SK-N-SH (cell line): ENCODE data around the gene FBP1. TPM values are rescaled to one million over a fixed set of nuclear protein-coding genes. Genes with fewer than 3 reads are reported as not detected.

Experiments
- CTCF ChIA-PET: fragments of 300-600, 350-600 bp; formaldehyde crosslinking; extraction: SDS; loops from one replicate; lab custom pipeline; 2021; lab: Yijun Ruan, JAX
- POLR2A ChIA-PET: fragments of 350-600 bp; sonication (Branson Sonifier 250); formaldehyde crosslinking; extraction: SDS; loops from one replicate; lab custom pipeline; 2020; ENCODE audit warnings: antibody characterized with exemption, inconsistent platforms; lab: Yijun Ruan, JAX
- DNase-seq: peaks from one replicate; pipeline ENCODE4 v3.0.0; 2012
- H2AFZ ChIP-seq: fragments of 200-600 bp; sonication (generic); 2 replicates; pipeline ENCODE4 v1.8.1; 2016; ENCODE audit warnings: antibody characterized with exemption, mild to moderate bottlenecking, low read depth
- H3F3A ChIP-seq: fragments of 200-600 bp; sonication (generic); replicated peaks from 2 replicates; pipeline ENCODE3; 2016; ENCODE audit warnings: antibody characterized with exemption, mild to moderate bottlenecking; ENCODE audit not compliant: insufficient read depth
- H3K27ac ChIP-seq, 2 experiments: fragments of 200-500 bp in 1 of 2; fragments of 200-600 bp in 1 of 2; sonication (Bioruptor generic) in 1 of 2; sonication (generic), shearing (Covaris generic) in 1 of 2; 2 replicates each; pipeline versions ENCODE4 v1.5.1 to v1.6.1; 2014 to 2016; ENCODE audit warnings: low read depth in 2 of 2, inconsistent platforms in 1 of 2, low read length in 1 of 2, mild to moderate bottlenecking in 1 of 2, mixed read lengths in 1 of 2
- H3K27me3 ChIP-seq: fragments of 200-600 bp; sonication (generic), shearing (Covaris generic); 2 replicates; pipeline ENCODE4 v1.6.1; 2016; ENCODE audit warnings: mixed run types; ENCODE audit not compliant: insufficient read depth
- H3K36me3 ChIP-seq, 2 experiments: fragments of 200-500 bp in 1 of 2; fragments of 200-600 bp in 1 of 2; sonication (Bioruptor generic) in 1 of 2; sonication (generic) in 1 of 2; replicated peaks in 1 of 2; 2 replicates each; pipeline versions ENCODE3 to v1.5.1; 2014 to 2016; ENCODE audit warnings: low read length in 1 of 2, mild to moderate bottlenecking in 1 of 2; ENCODE audit not compliant: insufficient read depth in 2 of 2, control insufficient read depth in 1 of 2
- H3K4me1 ChIP-seq, 2 experiments: fragments of 200-500 bp in 1 of 2; fragments of 200-600 bp in 1 of 2; sonication (Bioruptor generic) in 1 of 2; sonication (generic), shearing (Covaris generic) in 1 of 2; 2 replicates each; pipeline versions ENCODE4 v1.5.1 to v1.6.1; 2014 to 2016; ENCODE audit warnings: low read depth in 1 of 2, low read length in 1 of 2, mixed run types in 1 of 2; ENCODE audit not compliant: insufficient read depth in 2 of 2, control insufficient read depth in 1 of 2
- H3K4me2 ChIP-seq: fragments of 200-600 bp; sonication (generic), shearing (Covaris generic); 2 replicates; pipeline ENCODE4 v1.6.1; 2017; ENCODE audit warnings: mixed run types
- H3K4me3 ChIP-seq, 2 experiments: fragments of 200-500 bp in 1 of 2; fragments of 200-600 bp in 1 of 2; sonication (Bioruptor generic) in 1 of 2; sonication (generic), shearing (Covaris generic) in 1 of 2; 2 replicates each; pipeline versions ENCODE4 v1.5.1 to v1.8.1; 2014 to 2016; ENCODE audit warnings: low read depth in 2 of 2, inconsistent platforms in 1 of 2, low read length in 1 of 2, mild to moderate bottlenecking in 1 of 2, mixed read lengths in 1 of 2, moderate library complexity in 1 of 2
- H3K79me2 ChIP-seq: fragments of 200-600 bp; sonication (generic); 2 replicates; pipeline ENCODE4 v1.8.1; 2017; ENCODE audit warnings: mild to moderate bottlenecking; ENCODE audit not compliant: insufficient read depth
- H3K9ac ChIP-seq: fragments of 200-600 bp; sonication (generic); 2 replicates; pipeline ENCODE4 v1.6.1; 2017; ENCODE audit warnings: mixed run types
- H3K9me2 ChIP-seq: fragments of 200-600 bp; sonication (generic); 2 replicates; pipeline ENCODE4 v1.6.1; 2017; ENCODE audit warnings: mixed run types
- H3K9me3 ChIP-seq: fragments of 200-600 bp; sonication (generic); 2 replicates; pipeline ENCODE4 v1.6.1; 2017; ENCODE audit warnings: mixed run types, mild to moderate bottlenecking, moderate library complexity
- H4K20me1 ChIP-seq: fragments of 200-600 bp; sonication (generic); 2 replicates; pipeline ENCODE4 v1.6.1; 2017; ENCODE audit warnings: mild to moderate bottlenecking, mixed run types; ENCODE audit not compliant: insufficient read depth
- CHD2 ChIP-seq: fragments of 150-350 bp; IDR thresholded peaks from 2 replicates; pipeline ENCODE4 v1.6.1; 2018; ENCODE audit warnings: low read length; ENCODE audit not compliant: partially characterized antibody
- ELF1 ChIP-seq: IDR thresholded peaks from 2 replicates; pipeline ENCODE4 v1.4.0; 2012
- FOSL2 ChIP-seq: IDR thresholded peaks from 2 replicates; pipeline ENCODE4 v1.4.0; 2012; ENCODE audit warnings: low read depth, mild to moderate bottlenecking, moderate library complexity, borderline replicate concordance
- FOXM1 ChIP-seq: IDR thresholded peaks from 2 replicates; pipeline ENCODE4 v1.4.0; 2012; ENCODE audit warnings: low read depth, mild to moderate bottlenecking
- JUND ChIP-seq: IDR thresholded peaks from 2 replicates; pipeline ENCODE4 v1.4.0; 2012
- MEF2A ChIP-seq: IDR thresholded peaks from 2 replicates; pipeline ENCODE4 v1.4.0; 2012; ENCODE audit warnings: low read depth, borderline replicate concordance
- MXI1 ChIP-seq: IDR thresholded peaks from 2 replicates; pipeline ENCODE4 v1.6.1; 2012; ENCODE audit warnings: mild to moderate bottlenecking, low read depth, low read length, improper control_type of control experiment
- NRF1 ChIP-seq: IDR thresholded peaks from 2 replicates; pipeline ENCODE4 v1.6.1; 2012; ENCODE audit warnings: low read depth, mild to moderate bottlenecking, low read length
- POLR2AphosphoS5 ChIP-seq: IDR thresholded peaks from 2 replicates; pipeline ENCODE4 v1.6.1; 2012; ENCODE audit warnings: low read depth, low read length
- RAD21 ChIP-seq: IDR thresholded peaks from 2 replicates; pipeline ENCODE4 v1.6.1; 2012; ENCODE audit warnings: mild to moderate bottlenecking, low read length
- SMC3 ChIP-seq: IDR thresholded peaks from 2 replicates; pipeline ENCODE4 v1.6.1; 2012; ENCODE audit warnings: low read depth, low read length, improper control_type of control experiment
- TAF1 ChIP-seq: IDR thresholded peaks from 2 replicates; pipeline ENCODE4 v1.6.1; 2012; ENCODE audit warnings: low read depth, mild to moderate bottlenecking, low read length, moderate library complexity, borderline replicate concordance
- YY1 ChIP-seq: IDR thresholded peaks from 2 replicates; pipeline ENCODE4 v1.4.0; 2012; ENCODE audit warnings: low read depth, mild to moderate bottlenecking
- WGBS: methylation state at CpG from one replicate; pipeline ENCODE4 v1.1.6; 2017; ENCODE audit warnings: low lambda C conversion rate; 5-methylcytosine and 5-hydroxymethylcytosine counted together
- polyA plus RNA-seq, 3 experiments: library from polyadenylated mRNA; depleted of rRNA; stranded (reverse); fragments of >200 nt; gene quantifications; 2 replicates each; pipeline ENCODE4 v1.2.3, GENCODE V29; 2012
- TF ChIP-seq, protein P1 (sequence below): fragments of 200-600 bp; sonication (generic); IDR thresholded peaks from 2 replicates; pipeline ENCODE4 v1.6.1; 2017; ENCODE audit warnings: antibody characterized with exemption, mild to moderate bottlenecking, moderate library complexity
- TF ChIP-seq, protein P2 (sequence below): IDR thresholded peaks from 2 replicates; pipeline ENCODE4 v1.4.0; 2012; ENCODE audit warnings: low read depth, borderline replicate concordance
- TF ChIP-seq, protein P3 (sequence below): IDR thresholded peaks from 2 replicates; pipeline ENCODE4; 2012
- TF ChIP-seq, protein P4 (sequence below): IDR thresholded peaks from 2 replicates; pipeline ENCODE4 v1.4.0; 2012; ENCODE audit warnings: low read depth

The FBP1 gene
- polyA plus RNA-seq, 1 of the 3 experiments (the other 2 are of a cell fraction), result not detected

DNA sequence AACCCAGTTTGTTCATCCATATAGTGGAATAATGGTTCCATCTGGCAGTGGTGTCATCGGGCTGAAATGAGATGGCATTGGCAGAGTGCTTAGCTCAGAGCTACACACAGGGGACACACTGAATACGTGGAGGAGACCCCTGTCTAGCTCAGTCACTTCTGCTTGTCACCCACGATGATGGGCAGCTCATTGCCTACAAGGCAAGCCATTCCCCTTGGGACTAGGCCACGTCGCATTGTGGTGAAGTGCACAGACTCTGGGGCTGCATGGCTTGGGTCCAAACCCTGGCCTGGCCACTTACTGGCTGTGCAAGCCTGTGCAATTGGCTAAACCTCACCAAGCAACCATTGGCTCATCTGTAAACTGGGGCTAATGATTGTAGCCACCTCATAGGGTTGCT, 3.2 kb upstream of the FBP1 start:
- POLR2A ChIA-PET, result interaction anchor here (0.9 kb wide), 1 partner anchor 63 kb away, joined by 4 read pairs; no protein-coding TSS in a partner anchor
- no peaks in the 10 kb centered on the region for H3K9me2 ChIP-seq
- TF ChIP-seq ELF1, result no peak
- TF ChIP-seq, protein P1, sequence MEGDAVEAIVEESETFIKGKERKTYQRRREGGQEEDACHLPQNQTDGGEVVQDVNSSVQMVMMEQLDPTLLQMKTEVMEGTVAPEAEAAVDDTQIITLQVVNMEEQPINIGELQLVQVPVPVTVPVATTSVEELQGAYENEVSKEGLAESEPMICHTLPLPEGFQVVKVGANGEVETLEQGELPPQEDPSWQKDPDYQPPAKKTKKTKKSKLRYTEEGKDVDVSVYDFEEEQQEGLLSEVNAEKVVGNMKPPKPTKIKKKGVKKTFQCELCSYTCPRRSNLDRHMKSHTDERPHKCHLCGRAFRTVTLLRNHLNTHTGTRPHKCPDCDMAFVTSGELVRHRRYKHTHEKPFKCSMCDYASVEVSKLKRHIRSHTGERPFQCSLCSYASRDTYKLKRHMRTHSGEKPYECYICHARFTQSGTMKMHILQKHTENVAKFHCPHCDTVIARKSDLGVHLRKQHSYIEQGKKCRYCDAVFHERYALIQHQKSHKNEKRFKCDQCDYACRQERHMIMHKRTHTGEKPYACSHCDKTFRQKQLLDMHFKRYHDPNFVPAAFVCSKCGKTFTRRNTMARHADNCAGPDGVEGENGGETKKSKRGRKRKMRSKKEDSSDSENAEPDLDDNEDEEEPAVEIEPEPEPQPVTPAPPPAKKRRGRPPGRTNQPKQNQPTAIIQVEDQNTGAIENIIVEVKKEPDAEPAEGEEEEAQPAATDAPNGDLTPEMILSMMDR, result no peak
- TF ChIP-seq JUND, result no peak
- TF ChIP-seq, protein P2, sequence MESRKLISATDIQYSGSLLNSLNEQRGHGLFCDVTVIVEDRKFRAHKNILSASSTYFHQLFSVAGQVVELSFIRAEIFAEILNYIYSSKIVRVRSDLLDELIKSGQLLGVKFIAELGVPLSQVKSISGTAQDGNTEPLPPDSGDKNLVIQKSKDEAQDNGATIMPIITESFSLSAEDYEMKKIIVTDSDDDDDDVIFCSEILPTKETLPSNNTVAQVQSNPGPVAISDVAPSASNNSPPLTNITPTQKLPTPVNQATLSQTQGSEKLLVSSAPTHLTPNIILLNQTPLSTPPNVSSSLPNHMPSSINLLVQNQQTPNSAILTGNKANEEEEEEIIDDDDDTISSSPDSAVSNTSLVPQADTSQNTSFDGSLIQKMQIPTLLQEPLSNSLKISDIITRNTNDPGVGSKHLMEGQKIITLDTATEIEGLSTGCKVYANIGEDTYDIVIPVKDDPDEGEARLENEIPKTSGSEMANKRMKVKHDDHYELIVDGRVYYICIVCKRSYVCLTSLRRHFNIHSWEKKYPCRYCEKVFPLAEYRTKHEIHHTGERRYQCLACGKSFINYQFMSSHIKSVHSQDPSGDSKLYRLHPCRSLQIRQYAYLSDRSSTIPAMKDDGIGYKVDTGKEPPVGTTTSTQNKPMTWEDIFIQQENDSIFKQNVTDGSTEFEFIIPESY, result no peak
- TF ChIP-seq, protein P3, sequence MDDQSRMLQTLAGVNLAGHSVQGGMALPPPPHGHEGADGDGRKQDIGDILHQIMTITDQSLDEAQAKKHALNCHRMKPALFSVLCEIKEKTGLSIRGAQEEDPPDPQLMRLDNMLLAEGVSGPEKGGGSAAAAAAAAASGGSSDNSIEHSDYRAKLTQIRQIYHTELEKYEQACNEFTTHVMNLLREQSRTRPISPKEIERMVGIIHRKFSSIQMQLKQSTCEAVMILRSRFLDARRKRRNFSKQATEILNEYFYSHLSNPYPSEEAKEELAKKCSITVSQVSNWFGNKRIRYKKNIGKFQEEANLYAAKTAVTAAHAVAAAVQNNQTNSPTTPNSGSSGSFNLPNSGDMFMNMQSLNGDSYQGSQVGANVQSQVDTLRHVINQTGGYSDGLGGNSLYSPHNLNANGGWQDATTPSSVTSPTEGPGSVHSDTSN, result no peak
- TF ChIP-seq YY1, result no peak
- TF ChIP-seq FOXM1, result no peak
- no peak for TF ChIP-seq MXI1
- no peak for TF ChIP-seq CHD2
- no peak for TF ChIP-seq TAF1
- no peak for TF ChIP-seq POLR2AphosphoS5

DNA sequence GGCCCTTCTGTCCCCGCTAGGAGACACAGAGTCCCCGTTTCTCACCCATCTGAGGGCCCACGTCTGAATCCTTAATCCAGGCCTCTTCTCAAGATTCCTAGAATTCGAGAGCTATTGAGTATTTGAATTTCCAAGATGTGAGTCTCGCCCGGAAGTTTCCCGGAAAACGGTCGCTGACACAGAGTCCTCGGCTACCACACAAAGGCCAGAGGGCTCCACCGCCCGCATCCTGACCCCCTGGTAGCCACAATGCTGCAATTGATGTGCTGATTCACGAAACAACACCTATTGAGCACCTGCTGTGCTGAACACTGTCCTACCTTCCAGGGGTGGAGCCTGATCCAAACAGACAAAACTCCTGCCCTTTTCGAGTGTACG, 670 bp upstream of the FBP1 start:
- H4K20me1 ChIP-seq, result no peaks in the 10 kb centered on the region
- no peaks in the 10 kb centered on the region; a peak in 1 of 4 replicates for H3K4me1 ChIP-seq
- H3K9me3 ChIP-seq, result no peaks in the 10 kb centered on the region
- H3K4me2 ChIP-seq, result no peak overlapping the region
- no peaks in the 10 kb centered on the region for H3K36me3 ChIP-seq
- TF ChIP-seq JUND (no peak), NRF1 (no peak), POLR2AphosphoS5 (no peak), MEF2A (no peak), RAD21 (no peak), FOSL2 (no peak), YY1 (no peak), SMC3 (no peak), FOXM1 (no peak)
- TF ChIP-seq, protein P4, sequence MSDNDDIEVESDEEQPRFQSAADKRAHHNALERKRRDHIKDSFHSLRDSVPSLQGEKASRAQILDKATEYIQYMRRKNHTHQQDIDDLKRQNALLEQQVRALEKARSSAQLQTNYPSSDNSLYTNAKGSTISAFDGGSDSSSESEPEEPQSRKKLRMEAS, result no peak
- no peak for DNase-seq
- no peak overlapping the region for H3K9ac ChIP-seq
- H3K27ac ChIP-seq, result no peak overlapping the region
- H3K27me3 ChIP-seq, result no peaks in the 10 kb centered on the region
- ChIA-PET POLR2A (no interaction called here), CTCF (no interaction called here)
- no peak overlapping the region for H3K4me3 ChIP-seq
- WGBS, result 83% methylated on average over 15 of the region's 15 CpGs
- no peak overlapping the region for H2AFZ ChIP-seq
- H3K9me2 ChIP-seq, result no peaks in the 10 kb centered on the region
- no peaks in the 10 kb centered on the region for H3F3A ChIP-seq
- H3K79me2 ChIP-seq, result no peaks in the 10 kb centered on the region

More for the DNA sequence above, 3.2 kb upstream of the FBP1 start:
- no peaks in the 10 kb centered on the region for H3K36me3 ChIP-seq
- no peaks in the 10 kb centered on the region; a peak in 1 of 4 replicates for H3K4me1 ChIP-seq
- H3K27me3 ChIP-seq, result no peaks in the 10 kb centered on the region
- DNase-seq, result no peak
- H3K27ac ChIP-seq, result no peak overlapping the region
- no peak overlapping the region for H3K4me3 ChIP-seq
- H4K20me1 ChIP-seq, result no peaks in the 10 kb centered on the region
- no peak overlapping the region for H3K9ac ChIP-seq
- H3K4me2 ChIP-seq, result no peak overlapping the region
- no peaks in the 10 kb centered on the region for H3K9me3 ChIP-seq
- 83% methylated on average over 1 of the region's 5 CpGs for WGBS
- H2AFZ ChIP-seq, result no peak overlapping the region
- no peaks in the 10 kb centered on the region for H3F3A ChIP-seq
- CTCF ChIA-PET, result interaction anchor here (1.7 kb wide), 1 partner anchor 26 kb away, joined by 4 read pairs; no protein-coding TSS in a partner anchor
- no peaks in the 10 kb centered on the region for H3K79me2 ChIP-seq
